NCI-H1417 treated with DMSO at 0.1 percent for 48 hours (cell line): ENCODE data around the gene RCVRN.

Experiments
- DNase-seq: peaks from one replicate; lab custom pipeline; 2025; lab: John Stamatoyannopoulos, UW

The RCVRN gene

DNA sequence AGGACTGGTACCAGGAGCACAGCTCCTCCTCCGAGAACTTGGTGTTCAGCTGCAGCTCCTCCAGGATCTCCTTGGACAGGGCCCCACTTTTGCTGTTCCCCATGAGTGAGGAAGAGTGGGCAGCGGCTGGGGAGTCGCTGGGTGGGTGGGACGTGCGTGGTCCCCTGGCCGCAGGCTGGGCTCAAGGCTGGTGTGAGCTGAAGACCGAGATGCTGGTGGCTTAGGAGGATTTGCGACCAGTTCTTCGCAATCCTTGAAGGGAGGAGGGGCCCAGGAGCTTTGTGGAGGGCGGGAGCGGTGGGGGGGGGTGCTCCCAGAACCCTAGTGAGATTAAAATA lies at the start of gene RCVRN:
Gene RCVRN (minus strand): TSS at position 194 of the 338 bp plus-strand sequence. CDS start 91 bp downstream, at position 103.
- no peak for DNase-seq

DNA sequence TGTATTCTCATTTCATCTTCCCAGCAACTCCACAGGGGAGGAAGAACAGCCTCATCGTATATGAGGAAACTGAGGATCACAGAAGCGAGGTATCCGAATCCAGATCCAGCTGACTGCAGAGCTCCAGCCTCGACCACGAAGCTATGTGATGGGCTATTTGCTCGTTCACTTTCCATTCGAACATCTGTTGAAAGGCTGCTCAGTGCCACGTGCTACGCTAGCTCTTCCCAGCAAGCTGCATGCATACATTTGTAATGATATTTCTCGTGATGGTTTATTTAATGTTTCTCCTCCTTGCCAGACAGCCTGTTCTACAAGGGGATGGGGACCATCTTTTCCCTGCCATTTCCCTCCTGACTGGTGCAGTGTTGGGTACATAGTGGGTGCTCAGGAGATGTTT lies 48.4 kb upstream of the RCVRN start:
- no peak for DNase-seq

DNA sequence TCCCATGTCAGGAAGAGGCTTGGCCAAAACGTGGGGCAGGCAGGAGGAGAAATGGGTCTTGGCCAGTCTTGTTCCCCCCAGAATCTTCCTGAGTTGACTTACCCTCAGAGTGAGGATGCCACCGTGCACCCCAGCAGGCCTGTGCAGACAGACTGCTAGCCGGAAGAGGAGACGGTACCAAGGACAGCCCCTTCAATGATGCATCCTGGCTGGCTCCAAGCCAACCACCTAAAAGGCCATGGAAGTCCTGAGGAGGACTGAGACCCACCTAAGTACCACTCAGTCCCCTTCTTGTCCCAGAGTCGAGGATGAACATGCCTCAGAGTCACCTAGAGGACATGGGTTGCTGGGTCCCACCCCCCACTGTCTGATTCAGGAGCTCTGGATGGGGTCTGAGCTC lies 46.7 kb upstream of the RCVRN start:
- DNase-seq = no peak

DNA sequence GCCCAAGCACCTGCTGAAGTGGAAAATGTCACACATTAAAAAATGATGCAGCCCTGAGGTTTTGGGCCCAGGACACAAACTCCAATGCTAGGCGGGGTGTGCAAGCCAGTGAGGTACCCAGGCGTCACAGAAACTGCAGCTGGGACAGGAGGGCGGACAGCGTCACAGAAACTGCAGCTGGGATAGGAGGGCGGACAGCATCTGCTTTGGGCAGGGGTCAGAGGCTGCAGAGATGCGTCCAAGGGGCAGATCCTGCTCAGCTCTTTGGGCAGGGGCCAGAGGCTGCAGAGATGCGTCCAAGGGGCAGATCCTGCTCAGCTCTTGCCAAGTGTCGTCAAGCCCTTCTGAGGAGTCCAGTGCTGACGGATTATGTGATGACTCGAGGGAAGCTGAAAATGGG lies 43.9 kb upstream of the RCVRN start:
- no peak for DNase-seq

DNA sequence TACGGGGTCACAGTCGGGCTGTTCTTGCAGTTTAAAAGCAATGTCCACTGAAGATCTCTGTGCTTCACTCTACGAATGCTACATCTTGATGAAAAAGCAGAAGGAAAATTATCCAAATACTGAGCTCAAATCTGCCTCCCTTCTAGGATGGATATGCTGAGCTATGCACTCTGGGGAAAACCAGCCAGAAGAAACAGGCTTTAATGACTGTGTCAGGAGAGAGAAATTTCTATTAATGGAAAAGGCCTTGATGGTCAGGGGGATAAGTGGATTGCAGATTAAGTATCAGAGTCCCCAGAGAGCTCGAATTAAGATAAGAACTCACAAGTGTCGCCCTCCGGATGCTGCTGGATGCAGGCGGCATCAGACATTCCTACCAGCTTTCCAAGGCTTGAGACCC lies 39.6 kb upstream of the RCVRN start:
- DNase-seq = no peak

DNA sequence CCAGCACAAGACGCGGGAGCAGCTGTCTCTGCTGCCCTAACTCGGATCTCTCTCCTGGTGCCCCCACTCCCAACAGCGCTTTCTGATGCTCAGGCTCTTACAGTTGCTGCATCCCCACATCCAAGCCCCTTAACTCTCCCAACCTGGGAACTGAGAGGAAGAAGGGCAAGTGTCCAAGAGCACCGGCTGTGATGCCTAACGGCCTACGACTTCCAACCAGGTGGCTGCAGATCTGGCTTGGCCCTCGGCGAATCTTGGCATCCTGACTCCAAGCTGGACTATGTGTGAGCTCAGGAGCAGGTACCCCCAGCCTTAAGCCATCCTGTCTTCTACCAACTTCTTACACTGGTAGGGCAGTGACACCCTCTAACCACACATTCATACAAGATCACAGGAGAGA lies 38.3 kb upstream of the RCVRN start:
- no peak for DNase-seq

DNA sequence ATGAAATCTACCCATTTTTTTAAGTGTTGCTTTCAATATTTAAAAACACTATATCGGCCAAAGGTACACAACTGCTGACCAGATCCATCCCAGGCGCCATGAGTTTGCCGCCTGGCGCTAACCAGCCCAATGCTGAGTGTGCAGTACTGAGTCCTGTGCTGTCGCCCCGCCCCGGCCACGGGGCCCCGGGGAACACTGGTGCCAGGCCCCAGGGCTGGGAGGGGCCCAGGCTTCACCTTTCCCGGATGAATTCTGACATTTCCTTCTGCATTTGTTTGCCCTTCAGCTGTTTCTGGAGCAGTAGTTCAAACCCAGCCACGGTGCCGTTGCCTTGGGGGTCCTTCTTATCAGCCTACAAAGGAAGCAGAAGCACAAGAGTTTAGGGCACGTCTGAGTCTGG lies 37.8 kb upstream of the RCVRN start:
- DNase-seq = no peak

DNA sequence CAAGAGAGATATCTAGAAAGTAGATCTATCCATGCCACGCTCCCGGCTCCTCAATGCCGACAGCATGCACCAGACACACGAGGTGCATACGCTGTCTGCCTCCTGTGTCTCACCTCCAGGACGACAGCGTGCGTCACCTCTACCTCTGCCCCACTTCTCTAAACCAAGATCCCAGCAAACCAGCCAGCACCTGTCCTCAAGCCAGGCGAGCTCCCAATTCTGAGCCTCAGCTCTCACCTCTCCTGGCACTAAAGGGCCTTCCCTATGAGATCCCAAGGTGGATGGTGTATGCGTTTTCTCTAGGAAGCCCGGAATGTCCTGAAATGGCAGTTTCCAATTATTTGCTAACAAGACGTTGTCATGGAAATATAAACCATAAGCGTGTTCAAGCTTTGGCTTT lies 36.2 kb upstream of the RCVRN start:
- no peak for DNase-seq

DNA sequence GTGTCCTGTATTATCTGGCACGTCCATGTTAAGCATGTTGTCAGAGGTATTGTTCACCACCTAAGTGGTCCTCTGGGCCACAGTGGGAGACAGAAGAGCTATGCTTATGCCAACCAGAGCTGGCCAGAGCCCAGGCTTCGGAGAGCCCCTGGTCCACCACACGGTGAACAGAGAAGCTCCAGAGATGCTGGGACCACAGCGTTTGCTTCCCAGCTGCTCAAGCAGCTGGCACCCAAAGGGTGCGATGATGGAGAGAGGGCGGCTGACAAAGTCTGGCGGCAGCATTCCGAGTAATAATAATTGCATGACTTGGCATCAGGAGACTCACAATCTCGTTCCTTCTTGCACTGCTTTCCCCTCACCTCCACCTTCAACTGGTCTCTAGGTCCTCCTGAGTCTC lies 35.8 kb upstream of the RCVRN start:
- no peak for DNase-seq

DNA sequence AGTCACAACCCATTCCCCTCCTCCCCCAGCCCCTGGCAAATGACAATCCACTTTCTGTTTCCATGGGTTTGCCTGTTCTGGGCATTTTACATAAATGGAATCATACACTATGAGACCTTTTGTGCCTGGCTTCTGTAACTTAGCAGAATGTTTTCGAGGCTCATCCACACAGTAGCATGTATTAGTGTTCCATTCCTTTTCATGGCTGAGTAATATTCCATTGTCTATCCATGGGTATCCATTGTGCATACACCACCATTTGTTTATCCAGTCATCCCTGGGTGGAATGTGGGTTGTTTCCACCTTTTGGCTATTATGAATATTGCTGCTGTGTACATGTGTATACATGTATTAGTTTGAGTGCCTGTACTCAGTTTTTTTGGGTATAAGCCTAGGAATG lies 33.7 kb upstream of the RCVRN start:
- DNase-seq = no peak

DNA sequence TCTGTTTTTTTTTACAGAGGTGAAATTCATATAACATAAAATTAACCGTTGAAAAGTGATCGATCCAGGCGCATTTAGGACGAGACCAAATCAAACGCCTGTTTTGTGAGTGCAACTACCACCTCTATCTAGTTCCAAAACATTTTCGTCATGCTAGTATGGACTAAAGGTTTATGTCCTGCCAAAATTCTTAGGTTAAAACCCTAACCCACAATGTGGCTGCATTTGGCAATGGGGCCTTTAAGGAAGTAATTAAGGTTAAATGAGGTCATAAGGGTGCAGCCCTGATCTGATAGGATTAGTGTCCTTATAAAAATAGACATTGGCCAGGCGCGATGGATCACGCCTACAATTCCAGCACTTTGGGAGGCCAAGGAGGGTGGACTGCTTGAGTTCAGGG lies 32.8 kb upstream of the RCVRN start:
- no peak for DNase-seq

DNA sequence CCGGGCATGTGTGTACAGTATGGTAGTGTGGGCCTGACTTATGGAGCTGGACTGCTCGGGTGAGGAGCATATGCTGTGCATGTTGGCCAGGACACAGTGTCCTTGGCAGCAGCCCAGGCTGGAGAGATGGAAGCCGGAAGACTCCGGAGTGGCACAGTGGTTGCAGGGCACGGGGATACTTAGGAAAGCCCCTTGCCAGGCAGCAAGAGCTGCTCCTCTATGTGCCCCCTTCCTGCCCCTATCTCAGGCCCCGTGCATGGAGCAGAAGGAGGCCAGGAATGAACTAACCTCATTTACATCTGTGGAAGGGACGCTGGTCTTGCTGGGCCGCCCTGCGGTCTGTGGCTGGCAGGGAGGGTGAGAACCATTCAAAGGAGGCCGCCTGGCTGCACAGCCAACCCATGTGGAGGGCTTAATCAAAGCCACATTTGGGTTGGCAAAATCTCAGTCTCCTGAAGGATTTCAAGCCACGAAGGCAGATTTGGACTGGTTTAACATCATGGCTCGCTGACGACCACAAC lies 32.2 kb upstream of the RCVRN start:
- DNase-seq = no peak

DNA sequence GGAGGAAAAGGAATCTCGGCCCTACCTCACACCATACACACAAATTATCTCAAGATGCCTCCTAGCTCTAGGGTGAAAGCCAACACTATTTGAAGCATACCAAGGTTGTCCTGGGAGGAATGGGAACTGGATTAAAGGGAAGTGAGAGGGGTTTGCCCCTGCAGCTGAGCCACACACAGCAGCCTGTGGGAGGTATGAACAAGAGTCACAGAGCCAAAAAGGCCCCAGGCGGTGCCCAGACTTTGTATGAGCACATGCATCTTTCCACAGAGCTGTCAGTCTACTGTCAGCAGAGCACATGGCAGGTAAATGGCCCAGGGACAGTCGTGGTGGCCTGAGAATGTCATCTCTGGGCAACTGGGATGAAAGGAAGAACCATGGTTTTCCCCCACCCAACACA lies 31.0 kb upstream of the RCVRN start:
- DNase-seq = no peak

DNA sequence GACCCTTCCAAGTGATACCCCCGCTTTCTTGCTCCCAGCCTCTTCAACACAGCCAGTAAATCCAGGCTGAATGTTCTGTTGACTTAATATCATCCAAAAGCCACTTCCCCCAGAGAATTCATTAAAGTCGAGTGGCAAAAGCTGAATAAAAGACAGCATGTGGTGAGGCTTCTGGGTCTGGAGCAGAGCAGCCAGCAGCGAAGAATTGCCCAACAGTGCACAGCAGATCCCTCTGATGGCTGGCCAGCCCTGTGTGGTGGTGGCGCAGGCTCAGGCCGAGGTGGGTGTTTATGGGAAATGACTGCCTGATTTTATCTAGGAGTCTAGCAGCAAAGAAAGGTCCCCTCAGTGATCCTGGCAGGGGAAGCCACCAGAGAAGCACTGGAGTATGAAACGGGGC lies 30.3 kb upstream of the RCVRN start:
- DNase-seq = no peak

DNA sequence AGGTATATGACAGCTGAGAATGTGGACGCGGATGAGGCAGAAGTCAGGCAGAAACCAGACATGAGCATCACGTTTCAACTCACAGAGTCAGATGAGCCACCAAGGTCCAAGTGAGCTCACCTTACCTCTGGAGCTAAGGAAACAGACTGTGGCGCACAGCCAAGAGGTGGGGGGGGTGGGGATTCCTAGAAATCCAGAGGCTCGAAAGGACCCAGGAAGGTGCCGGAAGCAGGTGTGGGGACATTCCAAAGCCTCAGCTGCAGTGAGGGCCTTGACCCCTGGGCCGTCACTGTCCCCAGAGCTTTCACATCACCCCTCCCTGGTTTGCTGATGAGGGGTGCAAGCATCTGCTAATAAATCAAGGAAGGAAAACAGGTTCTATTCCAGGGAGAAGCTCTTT lies 29.3 kb upstream of the RCVRN start:
- no peak for DNase-seq

DNA sequence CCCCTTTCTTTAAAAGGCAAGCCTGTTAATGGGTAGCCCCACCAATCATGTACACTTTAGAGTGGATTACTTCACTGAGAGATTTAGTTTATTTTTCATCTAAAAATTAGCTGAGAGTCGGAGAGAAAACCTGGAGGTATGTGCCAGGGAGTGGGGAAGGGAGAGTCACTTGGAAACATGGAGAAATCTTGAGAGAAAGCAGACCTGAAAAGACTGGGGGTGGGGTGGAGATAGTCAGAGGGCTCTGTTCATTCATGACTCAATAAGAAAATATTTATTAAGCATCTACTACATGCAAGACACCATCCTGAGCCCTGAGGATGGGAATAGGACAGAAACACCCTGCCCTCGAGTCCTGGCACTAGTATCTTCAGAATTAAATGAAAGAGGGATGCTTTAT lies 27.4 kb upstream of the RCVRN start:
- no peak for DNase-seq

DNA sequence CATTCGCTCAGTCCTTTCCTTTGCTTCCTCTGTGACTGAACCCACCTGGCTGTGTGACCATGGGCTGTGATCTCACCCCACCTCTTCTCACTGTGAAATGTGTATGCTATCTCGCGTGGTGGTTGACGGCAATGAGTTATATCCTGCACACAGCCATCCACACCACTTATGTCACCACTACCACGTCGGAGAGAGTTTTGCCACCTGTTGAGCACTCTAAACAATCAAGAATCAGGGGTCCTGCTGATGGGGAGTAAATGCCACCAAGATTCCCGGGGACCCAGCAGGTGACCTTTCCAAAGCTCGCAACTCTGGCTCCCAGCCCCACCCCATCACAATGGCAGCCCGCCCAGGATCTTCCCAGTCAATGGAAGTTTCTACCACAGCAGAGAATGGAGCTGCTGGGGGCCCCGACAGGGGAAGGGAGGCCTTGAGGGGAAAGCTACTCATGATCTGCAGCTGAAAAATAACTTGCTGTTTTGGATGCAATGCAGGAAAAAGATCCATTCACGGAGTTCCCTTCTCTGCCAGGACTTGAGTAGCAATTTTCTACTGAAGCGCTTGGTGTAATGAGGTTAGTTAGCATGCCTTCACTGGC lies 26.2 kb upstream of the RCVRN start:
- no peak for DNase-seq

DNA sequence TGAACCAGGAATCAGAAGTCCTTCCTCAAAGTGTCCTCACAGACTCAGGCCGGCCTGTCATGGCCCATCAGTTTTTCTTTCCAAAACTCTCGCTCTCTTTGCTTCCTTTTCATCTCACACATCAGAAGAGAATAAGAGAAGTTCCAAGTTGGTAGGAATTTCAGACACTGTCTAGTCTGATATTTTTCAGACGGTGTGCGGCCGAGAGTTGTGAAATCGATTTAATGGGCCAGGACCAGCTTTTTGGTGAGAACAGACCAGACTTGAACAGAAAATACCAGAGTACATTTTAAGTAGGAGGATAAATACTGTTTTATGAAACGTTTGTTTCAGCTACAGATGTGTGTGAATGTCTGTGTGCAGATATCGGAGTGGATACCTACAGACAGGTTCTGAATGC lies 24.8 kb upstream of the RCVRN start:
- DNase-seq = no peak

DNA sequence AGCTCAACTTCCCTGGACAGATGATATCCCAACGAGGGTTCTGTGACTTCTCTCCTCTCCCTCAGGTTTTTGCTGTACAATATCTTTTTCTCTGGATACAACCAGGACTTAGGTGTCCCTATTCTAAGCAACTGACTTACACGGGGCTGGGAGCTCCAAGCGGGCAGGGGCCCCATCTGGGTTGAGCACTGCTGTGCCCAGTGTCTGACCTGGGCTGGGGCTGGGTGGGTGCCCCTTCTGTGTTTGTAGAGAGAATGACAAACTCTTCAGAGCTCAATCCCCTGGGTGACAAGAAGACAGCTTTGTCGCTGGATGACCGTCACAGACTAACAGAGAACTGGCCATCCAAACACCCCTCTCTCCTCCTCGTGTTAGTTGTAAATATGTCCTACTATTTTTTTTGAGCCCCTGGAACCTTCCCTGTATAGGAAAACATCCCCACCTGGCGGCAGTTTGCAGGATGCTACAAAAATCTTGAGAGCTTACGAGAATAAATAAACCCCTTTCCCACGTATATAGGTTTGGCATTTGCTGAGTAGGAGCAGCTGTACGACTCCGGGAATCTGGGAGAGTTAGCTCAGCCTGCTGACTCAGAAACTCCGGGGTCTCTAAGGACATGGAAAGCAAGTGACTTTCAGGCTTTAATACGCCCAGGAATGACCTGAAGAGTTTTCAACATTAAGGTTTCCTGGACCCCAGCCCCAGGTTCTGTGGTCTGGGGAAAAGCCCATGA lies 23.7 kb upstream of the RCVRN start:
- no peak for DNase-seq

DNA sequence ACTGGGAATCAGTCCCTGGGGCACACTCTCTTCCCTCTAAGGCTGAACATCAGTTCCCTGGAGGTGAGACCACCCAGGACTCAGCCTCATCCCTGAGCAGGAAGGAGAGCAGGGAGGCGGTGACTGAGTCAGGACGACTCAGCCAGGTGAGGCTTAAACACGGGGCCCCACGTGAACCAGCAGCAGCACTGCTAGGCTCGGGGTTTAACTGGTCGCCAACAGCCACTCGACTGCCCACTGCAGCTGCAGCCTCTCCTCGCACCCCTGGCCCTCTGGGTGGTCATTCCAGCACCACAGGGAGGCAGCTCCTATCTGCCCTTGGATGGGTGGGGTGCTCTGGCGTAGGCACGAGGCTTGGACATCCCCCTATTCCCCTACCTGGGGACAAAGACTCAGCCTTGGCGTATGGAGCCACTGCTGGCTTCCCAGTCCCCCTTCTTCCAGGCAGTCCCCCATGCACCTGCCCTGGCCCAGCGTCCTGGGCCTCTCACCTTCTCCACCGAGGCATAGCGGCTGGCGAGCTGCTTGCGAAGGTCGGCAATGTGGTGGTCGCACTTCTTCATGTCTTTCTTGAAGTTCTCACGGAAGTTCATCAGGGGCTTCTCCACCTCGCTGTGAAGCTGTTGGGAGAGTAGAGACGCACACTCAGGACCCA lies 21.2 kb upstream of the RCVRN start:
- no peak for DNase-seq

DNA sequence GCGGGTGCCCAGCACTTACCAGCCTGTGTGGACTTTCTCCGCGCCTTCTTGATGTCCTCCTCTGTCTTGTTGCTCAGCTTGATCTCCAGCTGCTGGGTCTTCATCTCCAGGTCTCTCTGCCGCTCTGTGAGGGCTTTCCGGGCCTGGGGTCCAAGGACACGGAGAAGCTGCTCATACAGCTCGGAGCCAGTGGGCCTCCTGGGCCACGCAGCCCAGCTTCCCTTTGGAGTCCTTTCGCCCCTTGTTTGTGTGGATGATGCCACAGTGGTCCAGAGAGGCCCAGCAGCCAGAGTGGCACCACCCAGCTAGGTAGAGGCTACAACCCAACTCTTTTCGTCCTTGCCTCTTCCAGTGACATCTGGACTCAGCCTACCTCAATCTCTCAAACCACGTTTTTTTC lies 20.4 kb upstream of the RCVRN start:
- no peak for DNase-seq

DNA sequence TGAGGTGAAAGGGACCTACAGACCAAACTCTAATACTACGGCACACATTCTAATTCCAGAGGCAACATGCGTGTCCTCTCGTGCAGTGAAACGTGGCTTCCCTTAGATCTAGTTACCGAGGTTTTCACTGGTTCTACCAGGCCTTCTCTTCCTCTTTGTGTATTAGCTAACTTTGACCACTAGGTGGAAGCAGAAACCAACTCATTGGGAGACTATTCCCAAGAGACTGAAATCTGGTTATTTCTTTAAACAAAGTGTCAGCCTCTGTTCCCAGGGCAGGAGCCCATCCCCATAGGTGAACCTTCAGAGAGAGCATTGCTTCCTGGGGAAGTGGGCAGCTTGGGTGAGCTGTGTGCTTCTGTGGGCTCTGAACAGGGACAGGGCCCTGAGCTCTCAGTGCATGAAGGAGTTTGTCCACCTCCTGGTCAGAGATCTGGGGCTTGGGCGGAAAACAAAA lies 19.7 kb upstream of the RCVRN start:
- DNase-seq = no peak
